Lower leg skin (tissue), 3 donors: ENCODE measurements around the gene COPS7A.

Experiments used
- CTCF ChIP-seq, 3 donors: fragments of 450-650 bp; IDR thresholded peaks; one replicate each; pipeline ENCODE4 v1.5.1; 2016; ENCODE audit warnings: antibody characterized with exemption in 3 of 3, mild to moderate bottlenecking in 3 of 3, moderate library complexity in 2 of 3
- POLR2A ChIP-seq, 2 donors: fragments of 450-650 bp; IDR thresholded peaks; one replicate each; pipeline ENCODE4 v1.6.1; 2016 to 2017; ENCODE audit warnings: antibody characterized with exemption in 2 of 2, mild to moderate bottlenecking in 1 of 2, moderate library complexity in 1 of 2

DNA sequence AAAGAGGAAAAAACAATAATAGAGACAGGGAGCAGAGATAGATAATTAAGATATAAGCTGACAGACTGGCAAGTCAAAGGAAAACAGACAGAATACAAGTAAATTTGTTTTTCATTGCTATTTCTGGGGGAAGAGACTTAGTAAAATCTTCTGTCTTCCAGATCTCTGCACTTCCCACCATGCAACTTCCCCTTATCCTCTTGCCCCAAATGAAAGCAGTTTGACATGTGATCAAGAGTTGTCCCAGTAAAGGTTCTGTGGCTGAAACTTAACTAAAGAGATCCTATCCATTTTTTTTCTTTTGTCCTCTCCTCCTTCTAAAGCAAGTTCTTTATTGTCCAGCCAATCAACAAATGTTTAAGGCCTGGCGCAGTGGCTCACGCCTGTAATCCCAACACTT is 30.6 kb downstream of the COPS7A start:
- TF ChIP-seq CTCF (IDR thresholded peaks at IDR 0.05) (no peak), POLR2A (IDR thresholded peaks at IDR 0.05) (no peak)
